ENCODE results near the gene TNRC6A.
"Not testable (repeated sequence)": the region's sequence is repeated elsewhere in the genome, so short reads cannot be mapped to it uniquely, and the experiment has no call there.

Gene TNRC6A

GRCh38 chr16:24848065-24848464, 118.6 kb downstream of the TNRC6A start:
- DNase-seq = peak; percentile 79

GRCh38 chr16:24849641-24850040, 120.2 kb downstream of the TNRC6A start:
- no peak for DNase-seq

- DNase-seq = peak; percentile 56
These were observed 121.0 kb downstream of the TNRC6A start for GRCh38 chr16:24850289-24850938.

GRCh38 chr16:24851700-24852099, 122.2 kb downstream of the TNRC6A start:
- peak; percentile 52 for DNase-seq

- DNase-seq = no peak
These were observed 122.8 kb downstream of the TNRC6A start for GRCh38 chr16:24852281-24852721.

- DNase-seq = no peak
These were observed 123.8 kb downstream of the TNRC6A start for GRCh38 chr16:24853169-24853824.

- peak; percentile 56 for DNase-seq
These were observed 124.4 kb downstream of the TNRC6A start for GRCh38 chr16:24853830-24854229.

GRCh38 chr16:24854607-24855171, 125.2 kb downstream of the TNRC6A start:
- DNase-seq = no peak

GRCh38 chr16:24855678-24856077, 126.2 kb downstream of the TNRC6A start:
- DNase-seq = no peak

- DNase-seq = not testable (repeated sequence)
These were observed 127.4 kb downstream of the TNRC6A start for GRCh38 chr16:24856871-24857270.

GRCh38 chr16:24858219-24859041, 129.0 kb downstream of the TNRC6A start:
- peak; percentile 61 for DNase-seq

- no peak for DNase-seq
These were observed 132.0 kb downstream of the TNRC6A start for GRCh38 chr16:24861461-24861860.

GRCh38 chr16:24863582-24864437, 134.4 kb downstream of the TNRC6A start:
- no peak for DNase-seq

GRCh38 chr16:24869033-24869432, 139.6 kb downstream of the TNRC6A start:
- no peak for DNase-seq

GRCh38 chr16:24871891-24872290, 142.4 kb downstream of the TNRC6A start:
- DNase-seq = no peak

GRCh38 chr16:24873028-24873427, 143.6 kb downstream of the TNRC6A start:
- DNase-seq = no peak

GRCh38 chr16:24875466-24875865, 146.0 kb downstream of the TNRC6A start:
- DNase-seq = no peak

All from fibroblast of skin of right biceps (primary cell).